K562 (cell line): Measurements from ENCODE around the gene SLC1A4. TPM values are rescaled to one million over a fixed set of nuclear protein-coding genes. Genes with fewer than 3 reads are reported as not detected.

ENCODE experiments used
- ATAC-seq: fragments of 200-7000 bp; cut with Tn5 transposase; 3 replicates; pipeline ENCODE4 v1.9.1; 2020; ENCODE audit warnings: moderate library complexity
- BruUV-seq: library from RNA; stranded (reverse); fragments of 400-500 nt; replicated peaks from 2 replicates; lab custom pipeline; 2021; lab: Mats Ljungman, UMichigan
- CTCF ChIA-PET: fragments of 300-600 bp; formaldehyde crosslinking; extraction: SDS; loops from one replicate; lab custom pipeline; 2021; ENCODE audit warnings: low intra/inter-chr PET ratio; lab: Yijun Ruan, JAX
- POLR2A ChIA-PET: fragments of 300-600, 350-650 bp; sonication (Branson Sonifier 250); formaldehyde crosslinking; extraction: SDS; loops from one replicate; lab custom pipeline; 2021; ENCODE audit warnings: antibody characterized with exemption, inconsistent platforms; lab: Yijun Ruan, JAX
- DNase-seq, 4 experiments: peaks; one replicate each; pipeline versions ENCODE4 v3.0.0 to v3.0.0-alpha.2; 2011 to 2018; ENCODE audit warnings: low spot score in 3 of 4, mixed read lengths in 3 of 4; ENCODE audit errors: extremely low read depth in 1 of 4
- FAIRE-seq: peaks from 2 replicates; lab custom pipeline; 2011; peaks lifted over from hg19 to GRCh38; lab: Jason Lieb, UNC
- H2AFZ ChIP-seq: 2 replicates; pipeline ENCODE4 v1.6.0; 2011; ENCODE audit warnings: low read depth, low read length, control low read depth, inconsistent platforms
- H3K27ac ChIP-seq: fragments of 200-600 bp; 3 replicates; pipeline ENCODE4 v1.8.0; 2011; ENCODE audit warnings: low read depth, mild to moderate bottlenecking, control low read depth, inconsistent platforms, low read length, moderate library complexity, mixed read lengths; ENCODE audit errors: extremely low read depth
- H3K27me3 ChIP-seq, 2 experiments: fragments of 300-600 bp in 1 of 2; 2 replicates in 1 of 2; 3 replicates in 1 of 2; pipeline versions ENCODE4 v1.6.0 to v1.8.0; 2011; ENCODE audit warnings: inconsistent platforms in 2 of 2, low read length in 2 of 2, mild to moderate bottlenecking in 1 of 2, mixed read lengths in 1 of 2, moderate library complexity in 1 of 2; ENCODE audit not compliant: control insufficient read depth in 2 of 2, insufficient read depth in 2 of 2
- H3K36me3 ChIP-seq: fragments of 300-600 bp; 3 replicates; pipeline ENCODE4 v1.8.0; 2011; ENCODE audit warnings: mild to moderate bottlenecking, low read length, inconsistent platforms; ENCODE audit not compliant: control insufficient read depth, insufficient read depth
- H3K4me1 ChIP-seq, 2 experiments: fragments of 200-600 bp in 1 of 2; replicated peaks in 1 of 2; 2 replicates in 1 of 2; 3 replicates in 1 of 2; pipeline versions ENCODE4 v1.5.1 to v1.8.0; 2011; ENCODE audit warnings: inconsistent platforms in 2 of 2, low read length in 2 of 2, mild to moderate bottlenecking in 1 of 2, mixed read lengths in 1 of 2, moderate library complexity in 1 of 2; ENCODE audit not compliant: control insufficient read depth in 2 of 2, insufficient read depth in 2 of 2
- H3K4me2 ChIP-seq: 2 replicates; pipeline ENCODE4 v1.6.1; 2011; ENCODE audit warnings: low read length, control low read depth, inconsistent platforms, mixed read lengths; ENCODE audit not compliant: insufficient read depth
- H3K4me3 ChIP-seq: fragments of 200-600 bp; sonication (generic), shearing (Covaris generic); 2 replicates; pipeline ENCODE4 v1.5.1; 2016; ENCODE audit warnings: control low read depth, inconsistent platforms
- H3K79me2 ChIP-seq: fragments of 200-600 bp; 3 replicates; pipeline ENCODE4 v1.8.0; 2011; ENCODE audit warnings: low read length, inconsistent platforms; ENCODE audit not compliant: control insufficient read depth, insufficient read depth
- H3K9ac ChIP-seq, 2 experiments: 2 replicates each; pipeline versions ENCODE4 v1.6.0 to v1.6.1; 2011; ENCODE audit warnings: low read depth in 2 of 2, low read length in 2 of 2, control low read depth in 1 of 2, inconsistent platforms in 1 of 2, mild to moderate bottlenecking in 1 of 2, mixed read lengths in 1 of 2; ENCODE audit not compliant: insufficient read depth in 1 of 2
- H3K9me1 ChIP-seq: one replicate; pipeline ENCODE4 v1.6.0; 2011; ENCODE audit warnings: inconsistent platforms, mild to moderate bottlenecking, low read length, moderate library complexity; ENCODE audit not compliant: control insufficient read depth, insufficient read depth
- H3K9me3 ChIP-seq: replicated peaks from 2 replicates; pipeline ENCODE4 v1.5.1; 2011; ENCODE audit warnings: low read depth, low read length, inconsistent platforms; ENCODE audit not compliant: control insufficient read depth, insufficient read depth
- H4K20me1 ChIP-seq: replicated peaks from 2 replicates; pipeline ENCODE4 v1.6.1; 2011; ENCODE audit warnings: low read length, inconsistent platforms, mixed read lengths; ENCODE audit not compliant: control insufficient read depth, insufficient read depth
- HDAC3 ChIP-seq: fragments of 450-650 bp; IDR thresholded peaks from 2 replicates; pipeline ENCODE4 v1.6.1; 2018; ENCODE audit warnings: borderline replicate concordance, mild to moderate bottlenecking, moderate library complexity; ENCODE audit not compliant: partially characterized antibody
- MIER1 ChIP-seq: fragments of 450-650 bp; IDR thresholded peaks from 2 replicates; pipeline ENCODE4 v1.6.1; 2016; ENCODE audit warnings: antibody characterized with exemption, mild to moderate bottlenecking, low read depth
- NFXL1 ChIP-seq: fragments of 450-650 bp; formaldehyde crosslinking; IDR thresholded peaks from 2 replicates; pipeline ENCODE4 v1.4.0; 2021; ENCODE audit warnings: mild to moderate bottlenecking
- RBBP5 ChIP-seq: fragments of 200-600 bp; sonication (generic); IDR thresholded peaks from 2 replicates; pipeline ENCODE4 v1.6.1; 2012; ENCODE audit warnings: borderline replicate concordance, mild to moderate bottlenecking, low read length, control low read depth, inconsistent platforms; ENCODE audit not compliant: insufficient read depth, poor library complexity, severe bottlenecking
- SOX6 ChIP-seq: fragments of 450-650 bp; IDR thresholded peaks from 2 replicates; pipeline ENCODE4 v1.6.1; 2014; ENCODE audit warnings: mild to moderate bottlenecking
- SRF ChIP-seq, 2 experiments: fragments of 250-450, 450-650 bp in 1 of 2; sonication (Bioruptor Pico) in 1 of 2; sonication (generic) in 1 of 2; formaldehyde crosslinking; IDR thresholded peaks; 2 replicates each; pipeline versions ENCODE4 v1.5.0 to v1.5.1; 2020 to 2022; ENCODE audit warnings: mild to moderate bottlenecking in 1 of 2, missing genetic modification reagents in 1 of 2
- U2AF1 ChIP-seq: fragments of 200-400 bp; formaldehyde crosslinking; optimal IDR thresholded peaks from 2 replicates; pipeline ENCODE3; 2017; ENCODE audit warnings: mild to moderate bottlenecking, low read depth, low read length, moderate library complexity
- ZBTB17 ChIP-seq: fragments of 450-650 bp; formaldehyde crosslinking; IDR thresholded peaks from 2 replicates; pipeline ENCODE4 v1.4.0; 2020; ENCODE audit warnings: mild to moderate bottlenecking
- WGBS: fragments of 100-300 bp; shearing (Covaris generic); methylation state at CpG from one replicate; pipeline ENCODE4 v1.1.6; 2016; ENCODE audit warnings: low coverage, mixed read lengths; ENCODE audit not compliant: insufficient coverage; ENCODE audit errors: missing lambda C conversion rate; 5-methylcytosine and 5-hydroxymethylcytosine counted together
- in situ Hi-C: fragments of 300-500 bp; cut with MboI; formaldehyde crosslinking; loops from 4 replicates; pipeline ENCODE4 v1.15.0; 2018; ENCODE audit warnings: inconsistent platforms, mixed read lengths
- intact Hi-C: fragments of 100-400 bp; cut with micrococcal nuclease; formaldehyde crosslinking; loops from 2 replicates; pipeline ENCODE4 v1.14.2; 2022
- polyA plus RNA-seq, 8 experiments: library from polyadenylated mRNA; depleted of rRNA in 4 of 8; stranded (reverse) in 5 of 8; unstranded in 3 of 8; fragments of >200 nt; fragmentation: Nextera tagmentation in 2 of 8; fragmentation: Illumina TruSeq in 1 of 8; extraction: Ambion mirVana in 2 of 8; extraction: Trizol in 1 of 8; gene quantifications; 2 replicates each; pipeline versions ENCODE4 v1.2.1 to v1.2.3, GENCODE V29; 2011 to 2014; ENCODE audit warnings: inconsistent platforms in 1 of 8, missing spikeins in 1 of 8
- total RNA-seq, 7 experiments: library from RNA; depleted of rRNA in 6 of 7; stranded (reverse); fragments of >200 nt in 6 of 7; fragmentation: Illumina TruSeq in 2 of 7; extraction: Trizol in 2 of 7; gene quantifications; 2 replicates each; pipeline versions ENCODE4 v1.2.1 to v1.2.3, GENCODE V29; 2011 to 2021; ENCODE audit warnings: low replicate concordance in 1 of 7
- TF ChIP-seq, protein P1 (sequence below): IDR thresholded peaks from 3 replicates; pipeline ENCODE4 v1.6.1; 2011; ENCODE audit warnings: borderline replicate concordance, mild to moderate bottlenecking, moderate library complexity; ENCODE audit not compliant: insufficient read length; ENCODE audit errors: extremely low read depth
- TF ChIP-seq, protein P2 (sequence below): fragments of 450-650 bp; IDR thresholded peaks from 2 replicates; pipeline ENCODE4 v1.6.1; 2016; ENCODE audit warnings: missing biosample characterization, missing genetic modification characterization
- TF ChIP-seq, protein P3 (sequence below), 2 experiments: fragments of 200-800 bp in 1 of 2; sonication (Bioruptor generic) in 1 of 2; sonication (generic) in 1 of 2; formaldehyde crosslinking in 1 of 2; IDR thresholded peaks in 1 of 2; conservative IDR thresholded peaks in 1 of 2; 2 replicates each; pipeline versions ENCODE4 v1.5.0 to v1.6.1; 2016 to 2020; ENCODE audit warnings: missing compliant biosample characterization in 1 of 2, missing genetic modification characterization in 1 of 2, missing genetic modification reagents in 1 of 2
- TF ChIP-seq, protein P4 (sequence below): fragments of 150-350 bp; IDR thresholded peaks from 2 replicates; pipeline ENCODE4 v1.6.1; 2014; ENCODE audit warnings: low read depth, mild to moderate bottlenecking, low read length, borderline replicate concordance

Gene SLC1A4
- total and polyA plus RNA-seq, 9 of the 15 experiments (the other 6 are each of a cell fraction or from before 2014, with no cell fraction given) = 4.4 to 24.0 (median 10.9) TPM

DNA sequence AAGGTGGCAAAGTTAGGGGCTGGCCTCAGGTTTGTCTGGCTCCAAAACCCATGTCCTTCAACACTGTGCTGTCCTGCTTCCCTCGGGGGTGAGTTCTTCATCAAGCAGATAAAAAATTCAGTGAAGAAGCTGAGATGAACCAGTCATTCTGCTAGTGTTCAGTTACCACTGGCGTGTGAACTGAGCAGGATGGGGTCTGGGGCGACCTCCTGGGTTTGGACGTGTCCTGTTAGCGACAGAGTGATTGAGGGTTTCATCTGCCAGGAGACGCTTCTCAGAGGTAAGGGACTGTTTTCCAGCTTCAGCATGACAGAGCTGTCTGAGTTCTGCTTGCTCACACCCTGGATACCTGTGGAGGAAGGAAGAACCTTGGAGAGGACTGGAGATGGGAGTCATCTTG lies 81.7 kb downstream of the SLC1A4 start:
- Histone ChIP-seq H3K9me3 (no peaks in the 10 kb centered on the region), H3K4me3 (no peak overlapping the region), H2AFZ (no peak overlapping the region), H3K79me2 (peaks cover 8% of the 10 kb centered on the region; the same call in 2 of the 3 replicates), H3K27me3 (no peaks in the 10 kb centered on the region), H3K36me3 (peaks cover 61% of the 10 kb centered on the region), H3K4me2 (no peak overlapping the region), H4K20me1 (0 out of 2 replicates have a peak, but pooled peaks cover 4% of the 10 kb centered on the region), H3K9me1 (no peaks in the 10 kb centered on the region), H3K4me1 (peaks cover 7 to 12% of the 10 kb centered on the region in 2 experiments; a peak in 4 of 5 replicates), H3K27ac (no peak overlapping the region), H3K9ac (no peak overlapping the region)
- DNase-seq (no peak), ATAC-seq (no peak), FAIRE-seq (no peak)
- ChIA-PET CTCF (no interaction called here), POLR2A (interaction anchor here (0.6 to 1.9 kb wide), 4 partner anchors 8 to 156 kb away, joined by 3 to 7 read pairs (median 4); partner anchors contain the start of gene ACTR2)
- in situ Hi-C loops (loop anchor here (5.0 kb wide), 1 partner anchor 116 kb away; no protein-coding TSS in a partner anchor), intact Hi-C loops (no loop called here)
- BruUV-seq = no TSS peak
- WGBS = 69% methylated on average over 6 of the region's 6 CpGs
- TF ChIP-seq MIER1 (no peak), NFXL1 (CRISPR knock-in tag) (no peak), RBBP5 (no peak), SRF (CRISPR knock-in tag; IDR thresholded peaks at IDR 0.05) (no peak), SOX6 (no peak), HDAC3 (no peak), ZBTB17 (no peak), U2AF1 (no peak)
- TF ChIP-seq, protein P1, sequence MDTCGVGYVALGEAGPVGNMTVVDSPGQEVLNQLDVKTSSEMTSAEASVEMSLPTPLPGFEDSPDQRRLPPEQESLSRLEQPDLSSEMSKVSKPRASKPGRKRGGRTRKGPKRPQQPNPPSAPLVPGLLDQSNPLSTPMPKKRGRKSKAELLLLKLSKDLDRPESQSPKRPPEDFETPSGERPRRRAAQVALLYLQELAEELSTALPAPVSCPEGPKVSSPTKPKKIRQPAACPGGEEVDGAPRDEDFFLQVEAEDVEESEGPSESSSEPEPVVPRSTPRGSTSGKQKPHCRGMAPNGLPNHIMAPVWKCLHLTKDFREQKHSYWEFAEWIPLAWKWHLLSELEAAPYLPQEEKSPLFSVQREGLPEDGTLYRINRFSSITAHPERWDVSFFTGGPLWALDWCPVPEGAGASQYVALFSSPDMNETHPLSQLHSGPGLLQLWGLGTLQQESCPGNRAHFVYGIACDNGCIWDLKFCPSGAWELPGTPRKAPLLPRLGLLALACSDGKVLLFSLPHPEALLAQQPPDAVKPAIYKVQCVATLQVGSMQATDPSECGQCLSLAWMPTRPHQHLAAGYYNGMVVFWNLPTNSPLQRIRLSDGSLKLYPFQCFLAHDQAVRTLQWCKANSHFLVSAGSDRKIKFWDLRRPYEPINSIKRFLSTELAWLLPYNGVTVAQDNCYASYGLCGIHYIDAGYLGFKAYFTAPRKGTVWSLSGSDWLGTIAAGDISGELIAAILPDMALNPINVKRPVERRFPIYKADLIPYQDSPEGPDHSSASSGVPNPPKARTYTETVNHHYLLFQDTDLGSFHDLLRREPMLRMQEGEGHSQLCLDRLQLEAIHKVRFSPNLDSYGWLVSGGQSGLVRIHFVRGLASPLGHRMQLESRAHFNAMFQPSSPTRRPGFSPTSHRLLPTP = no peak
- TF ChIP-seq, protein P2, sequence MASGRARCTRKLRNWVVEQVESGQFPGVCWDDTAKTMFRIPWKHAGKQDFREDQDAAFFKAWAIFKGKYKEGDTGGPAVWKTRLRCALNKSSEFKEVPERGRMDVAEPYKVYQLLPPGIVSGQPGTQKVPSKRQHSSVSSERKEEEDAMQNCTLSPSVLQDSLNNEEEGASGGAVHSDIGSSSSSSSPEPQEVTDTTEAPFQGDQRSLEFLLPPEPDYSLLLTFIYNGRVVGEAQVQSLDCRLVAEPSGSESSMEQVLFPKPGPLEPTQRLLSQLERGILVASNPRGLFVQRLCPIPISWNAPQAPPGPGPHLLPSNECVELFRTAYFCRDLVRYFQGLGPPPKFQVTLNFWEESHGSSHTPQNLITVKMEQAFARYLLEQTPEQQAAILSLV (tag) = no peak
- TF ChIP-seq, protein P3, sequence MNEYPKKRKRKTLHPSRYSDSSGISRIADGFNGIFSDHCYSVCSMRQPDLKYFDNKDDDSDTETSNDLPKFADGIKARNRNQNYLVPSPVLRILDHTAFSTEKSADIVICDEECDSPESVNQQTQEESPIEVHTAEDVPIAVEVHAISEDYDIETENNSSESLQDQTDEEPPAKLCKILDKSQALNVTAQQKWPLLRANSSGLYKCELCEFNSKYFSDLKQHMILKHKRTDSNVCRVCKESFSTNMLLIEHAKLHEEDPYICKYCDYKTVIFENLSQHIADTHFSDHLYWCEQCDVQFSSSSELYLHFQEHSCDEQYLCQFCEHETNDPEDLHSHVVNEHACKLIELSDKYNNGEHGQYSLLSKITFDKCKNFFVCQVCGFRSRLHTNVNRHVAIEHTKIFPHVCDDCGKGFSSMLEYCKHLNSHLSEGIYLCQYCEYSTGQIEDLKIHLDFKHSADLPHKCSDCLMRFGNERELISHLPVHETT (CRISPR knock-in tag; conservative IDR thresholded peaks at IDR 0.05 in 1 of 2, IDR thresholded peaks at IDR 0.05 in 1 of 2) = no peak
- TF ChIP-seq, protein P4, sequence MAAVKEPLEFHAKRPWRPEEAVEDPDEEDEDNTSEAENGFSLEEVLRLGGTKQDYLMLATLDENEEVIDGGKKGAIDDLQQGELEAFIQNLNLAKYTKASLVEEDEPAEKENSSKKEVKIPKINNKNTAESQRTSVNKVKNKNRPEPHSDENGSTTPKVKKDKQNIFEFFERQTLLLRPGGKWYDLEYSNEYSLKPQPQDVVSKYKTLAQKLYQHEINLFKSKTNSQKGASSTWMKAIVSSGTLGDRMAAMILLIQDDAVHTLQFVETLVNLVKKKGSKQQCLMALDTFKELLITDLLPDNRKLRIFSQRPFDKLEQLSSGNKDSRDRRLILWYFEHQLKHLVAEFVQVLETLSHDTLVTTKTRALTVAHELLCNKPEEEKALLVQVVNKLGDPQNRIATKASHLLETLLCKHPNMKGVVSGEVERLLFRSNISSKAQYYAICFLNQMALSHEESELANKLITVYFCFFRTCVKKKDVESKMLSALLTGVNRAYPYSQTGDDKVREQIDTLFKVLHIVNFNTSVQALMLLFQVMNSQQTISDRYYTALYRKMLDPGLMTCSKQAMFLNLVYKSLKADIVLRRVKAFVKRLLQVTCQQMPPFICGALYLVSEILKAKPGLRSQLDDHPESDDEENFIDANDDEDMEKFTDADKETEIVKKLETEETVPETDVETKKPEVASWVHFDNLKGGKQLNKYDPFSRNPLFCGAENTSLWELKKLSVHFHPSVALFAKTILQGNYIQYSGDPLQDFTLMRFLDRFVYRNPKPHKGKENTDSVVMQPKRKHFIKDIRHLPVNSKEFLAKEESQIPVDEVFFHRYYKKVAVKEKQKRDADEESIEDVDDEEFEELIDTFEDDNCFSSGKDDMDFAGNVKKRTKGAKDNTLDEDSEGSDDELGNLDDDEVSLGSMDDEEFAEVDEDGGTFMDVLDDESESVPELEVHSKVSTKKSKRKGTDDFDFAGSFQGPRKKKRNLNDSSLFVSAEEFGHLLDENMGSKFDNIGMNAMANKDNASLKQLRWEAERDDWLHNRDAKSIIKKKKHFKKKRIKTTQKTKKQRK = no peak
